Liver (tissue), 3 donors: ENCODE results near the gene EPB41L4A.

Experiments used
- ATF3 ChIP-seq: IDR thresholded peaks from 2 replicates; pipeline ENCODE4 v1.6.1; 2016; ENCODE audit warnings: antibody characterized with exemption
- CTCF ChIP-seq: fragments of 150-350 bp; IDR thresholded peaks from 2 replicates; pipeline ENCODE4 v1.5.1; 2017; ENCODE audit warnings: improper control_type of control experiment, low read depth, low read length; ENCODE audit not compliant: missing input control
- GABPA ChIP-seq, 2 donors: IDR thresholded peaks in 1 of 2; conservative IDR thresholded peaks in 1 of 2; 2 replicates each; pipeline ENCODE4 v1.6.1; 2016; ENCODE audit warnings: antibody characterized with exemption in 2 of 2, mild to moderate bottlenecking in 1 of 2, moderate library complexity in 1 of 2
- MAX ChIP-seq: IDR thresholded peaks from 2 replicates; pipeline ENCODE4 v1.6.1; 2016; ENCODE audit warnings: antibody characterized with exemption
- RAD21 ChIP-seq, 2 donors: IDR thresholded peaks; 2 replicates each; pipeline ENCODE4 v1.6.1; 2016; ENCODE audit warnings: antibody characterized with exemption in 2 of 2, mild to moderate bottlenecking in 2 of 2
- REST ChIP-seq: IDR thresholded peaks from 2 replicates; pipeline ENCODE4 v1.6.1; 2016; ENCODE audit warnings: antibody characterized with exemption, mild to moderate bottlenecking
- TAF1 ChIP-seq: conservative IDR thresholded peaks from 2 replicates; pipeline ENCODE4 v1.6.1; 2016; ENCODE audit warnings: antibody characterized with exemption, mild to moderate bottlenecking
- YY1 ChIP-seq: IDR thresholded peaks from 2 replicates; pipeline ENCODE4 v1.6.1; 2016; ENCODE audit warnings: antibody characterized with exemption, mild to moderate bottlenecking
- ZBTB33 ChIP-seq: IDR thresholded peaks from 2 replicates; pipeline ENCODE4 v1.6.1; 2016; ENCODE audit warnings: antibody characterized with exemption
- donor health status: healthy.
- donor health status: healthy.

GRCh38 chr5:112310746-112311145 is 108.3 kb downstream of the EPB41L4A start:
- TF ChIP-seq REST (no peak), CTCF (no peak), MAX (no peak), ATF3 (no peak), YY1 (no peak), RAD21 (IDR thresholded peaks at IDR 0.05) (no peak), GABPA (IDR thresholded peaks at IDR 0.05 in 1 of 2, conservative IDR thresholded peaks at IDR 0.05 in 1 of 2) (no peak), ZBTB33 (no peak), TAF1 (no peak)
